NCI-H2196 (cell line): Measurements from ENCODE around the gene RALGPS1.

Experiments
- DNase-seq: peaks from one replicate; lab custom pipeline; 2025; ENCODE audit not compliant: unreplicated experiment; lab: John Stamatoyannopoulos, UW

The RALGPS1 gene

DNA sequence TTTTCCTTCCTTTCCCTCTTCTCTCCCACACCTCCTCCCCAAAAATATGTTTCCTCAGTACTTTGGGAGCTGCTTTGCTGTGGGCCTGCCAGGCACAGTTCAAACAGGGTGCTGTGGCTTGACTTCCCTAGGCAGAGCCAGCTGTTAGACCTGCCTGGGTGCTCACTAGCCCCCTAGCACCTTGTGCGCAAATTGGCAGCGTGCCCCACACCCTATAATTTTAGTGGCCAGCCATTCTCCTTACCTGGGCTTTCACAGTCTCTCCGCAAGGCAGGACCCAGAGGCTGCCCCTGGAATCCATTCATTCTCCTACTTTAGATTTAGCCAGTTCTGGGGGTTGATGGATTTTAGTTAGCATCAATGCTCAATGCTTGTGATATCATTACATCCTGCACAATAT, 135.6 kb downstream of the RALGPS1 start:
- no peak for DNase-seq

- no peak for DNase-seq
These were observed 136.0 kb downstream of the RALGPS1 start for GRCh38 chr9:127050591-127051001.

GRCh38 chr9:127051881-127052595, 137.5 kb downstream of the RALGPS1 start:
- no peak for DNase-seq

DNA sequence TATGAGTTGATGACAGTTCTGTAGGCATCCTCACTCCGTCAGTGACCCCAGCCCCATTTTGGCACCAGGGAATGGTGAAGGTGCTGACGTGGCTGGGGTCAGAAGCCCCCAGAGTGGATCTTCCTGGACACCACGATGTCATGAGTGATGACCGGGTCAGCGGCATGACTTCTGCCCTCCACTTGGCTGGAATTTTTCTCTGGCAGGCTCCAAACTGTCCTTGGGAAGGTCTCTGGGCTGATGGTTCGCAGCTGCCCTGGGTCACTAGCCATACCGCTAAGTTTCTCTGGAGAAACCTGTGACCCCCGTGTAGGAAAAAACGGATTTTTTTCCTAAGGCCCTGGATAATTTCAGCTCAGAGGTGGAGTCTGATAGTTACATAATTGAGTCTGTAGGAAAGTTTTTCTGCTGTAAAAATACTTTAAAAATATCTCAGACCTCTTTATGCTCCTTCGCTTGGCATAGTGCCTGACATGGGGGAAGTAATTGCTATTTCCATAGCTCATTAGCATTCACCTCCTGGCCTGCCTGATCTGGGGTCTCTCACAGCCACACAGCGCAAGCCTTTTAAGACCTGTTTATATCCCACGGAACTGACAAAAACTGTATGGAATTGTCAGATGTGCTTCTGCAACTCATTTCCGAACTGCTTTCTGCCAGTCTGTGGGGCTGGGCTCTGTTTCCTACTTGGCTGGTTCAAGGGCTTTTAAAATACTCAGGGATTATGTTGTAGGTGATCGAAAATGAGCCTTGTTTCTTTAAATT, 138.7 kb downstream of the RALGPS1 start:
- DNase-seq = no peak

- DNase-seq = no peak
These were observed 139.4 kb downstream of the RALGPS1 start for GRCh38 chr9:127053960-127054359.

- no peak for DNase-seq
These were observed 141.3 kb downstream of the RALGPS1 start for GRCh38 chr9:127055745-127056402.

DNA sequence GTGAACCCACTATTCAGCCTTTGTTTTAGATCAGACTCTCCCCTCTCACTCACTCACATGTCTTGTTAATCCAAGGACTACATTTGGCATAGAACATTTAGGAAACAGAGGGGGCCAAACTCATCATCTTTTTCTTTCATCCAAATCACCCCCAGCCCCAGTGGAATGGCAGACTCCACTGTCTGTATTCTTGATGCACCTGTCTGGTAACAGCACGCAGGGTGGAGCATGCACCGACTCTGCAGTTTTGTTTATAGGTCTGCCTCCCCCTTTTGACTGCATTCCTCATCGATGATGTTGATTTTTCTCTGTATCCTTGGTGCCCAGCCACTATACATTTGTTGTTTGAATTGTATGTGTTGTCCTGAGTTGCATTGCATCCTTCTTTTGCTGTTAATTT, 141.9 kb downstream of the RALGPS1 start:
- no peak for DNase-seq

DNA sequence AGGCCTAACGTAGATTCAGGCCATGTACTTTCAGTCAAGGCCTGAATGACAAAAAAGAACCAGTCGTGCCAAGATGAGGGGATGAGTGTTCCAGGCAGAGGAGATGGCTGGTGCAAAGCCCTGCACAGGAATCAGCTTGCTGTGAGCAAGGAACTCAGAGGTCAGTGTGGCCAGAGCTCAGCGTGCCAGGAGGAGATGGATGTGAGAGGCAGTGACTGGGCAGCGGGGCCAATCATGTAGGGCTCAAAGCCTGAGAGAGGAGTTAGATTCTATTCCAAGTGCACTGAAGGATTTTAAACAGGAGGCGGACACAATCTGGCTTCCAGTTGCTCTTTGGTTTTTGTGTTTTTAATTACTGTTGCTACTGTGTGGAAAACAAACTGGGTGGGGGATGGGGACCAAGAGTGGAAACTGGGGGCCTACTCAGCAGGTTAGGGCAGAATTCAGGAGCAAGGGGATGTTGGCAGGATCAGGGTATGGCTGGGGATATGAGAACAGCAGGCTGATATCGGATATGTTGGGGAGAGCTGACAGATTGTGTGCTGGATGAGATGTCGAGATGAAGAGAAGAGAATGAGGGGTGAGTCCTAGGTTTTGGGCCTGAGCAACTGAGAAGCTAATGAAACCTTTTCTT, 143.5 kb downstream of the RALGPS1 start:
- no peak for DNase-seq

DNA sequence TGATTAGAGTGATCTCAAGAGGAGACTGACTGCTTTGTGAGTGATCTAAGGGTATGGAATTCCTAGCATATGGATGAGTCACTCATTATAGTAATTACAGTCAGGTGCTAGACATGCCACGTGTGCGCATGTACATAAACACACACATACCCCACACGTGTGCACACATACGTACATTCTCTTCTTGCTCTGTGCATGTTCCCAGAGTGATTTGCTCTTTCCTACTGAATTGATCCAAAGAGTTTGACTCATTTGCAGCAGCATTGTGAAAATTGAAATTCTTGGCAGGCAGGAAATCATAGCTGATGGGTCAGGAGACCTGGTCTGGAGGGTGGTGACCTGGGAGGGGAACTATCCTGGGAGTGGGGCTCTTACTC, 144.1 kb downstream of the RALGPS1 start:
- DNase-seq = no peak

DNA sequence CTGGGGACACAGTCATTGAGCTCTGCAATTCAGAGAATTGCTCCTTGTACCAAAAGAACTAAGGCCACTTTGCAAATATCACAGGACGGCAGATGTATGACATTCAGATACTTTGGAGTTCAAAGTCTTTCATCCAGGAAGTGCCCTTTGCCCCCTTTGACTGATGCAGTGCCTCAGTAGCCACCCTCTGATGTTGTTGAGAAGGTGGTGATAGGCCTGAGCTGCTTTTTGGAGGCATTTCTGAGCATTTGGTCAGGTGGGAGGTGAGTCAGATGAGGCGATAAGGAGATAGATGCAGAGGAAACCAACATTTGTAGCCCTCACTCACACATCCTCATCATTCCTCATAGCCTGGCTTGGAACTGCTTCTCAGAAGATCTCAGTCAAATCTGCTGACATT, 144.4 kb downstream of the RALGPS1 start:
- no peak for DNase-seq

- no peak for DNase-seq
These were observed 145.3 kb downstream of the RALGPS1 start for GRCh38 chr9:127059765-127060361.

DNA sequence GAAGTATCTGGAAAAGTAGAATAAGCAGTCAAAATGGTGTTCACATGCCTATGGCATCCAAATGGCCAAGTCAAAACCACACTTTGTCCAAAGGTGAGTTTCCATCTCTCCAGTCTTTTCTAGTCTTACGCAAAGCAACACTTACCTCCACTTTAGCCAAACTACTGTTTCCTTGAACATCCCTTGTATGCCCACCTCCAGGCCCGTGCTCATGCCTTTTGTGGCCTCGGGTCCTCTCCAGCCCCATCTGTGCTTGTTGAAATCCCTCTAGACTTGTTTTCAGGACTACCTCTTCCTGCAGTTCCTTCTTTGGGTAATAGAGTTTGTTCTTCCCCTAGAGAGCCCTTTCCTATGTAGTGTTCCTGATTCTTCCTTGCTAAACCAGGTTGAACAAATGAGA, 146.8 kb downstream of the RALGPS1 start:
- no peak for DNase-seq

DNA sequence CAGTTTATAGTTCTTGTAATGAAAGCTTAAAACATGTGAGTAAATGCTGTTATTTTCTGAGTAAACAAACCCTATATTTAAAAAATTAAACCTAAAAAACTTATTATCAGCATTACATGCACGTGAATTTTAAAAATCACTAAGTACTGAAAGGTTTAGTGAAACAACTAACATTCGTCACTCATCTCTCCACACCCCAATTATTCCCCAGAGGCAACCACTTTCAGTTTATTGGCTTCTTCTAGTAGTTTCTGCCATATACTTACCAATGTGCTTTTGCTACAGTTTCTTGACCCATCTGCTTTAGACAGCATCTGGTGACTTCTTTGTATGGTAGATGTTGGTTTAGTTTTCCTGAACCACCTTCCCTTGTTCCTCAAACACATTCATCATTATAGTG, 149.8 kb downstream of the RALGPS1 start:
- no peak for DNase-seq

DNA sequence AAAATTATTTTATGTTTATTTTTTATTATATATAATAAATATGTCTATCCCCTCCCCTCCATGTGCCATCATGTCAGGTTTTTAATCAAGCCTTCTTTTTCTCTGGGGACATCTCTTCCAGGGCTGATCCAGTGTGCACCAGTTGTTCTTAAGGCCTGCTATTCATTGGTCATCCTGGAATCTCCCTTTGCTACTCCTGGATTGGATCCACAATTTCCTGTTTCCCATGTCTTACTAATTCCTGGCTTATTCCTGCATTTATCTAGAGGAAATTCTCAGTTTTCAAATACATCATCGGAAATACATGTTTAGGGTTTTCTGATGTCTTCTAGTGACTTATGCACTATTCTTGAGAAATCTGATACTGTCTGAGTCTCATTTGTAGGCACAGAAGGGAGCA, 151.0 kb downstream of the RALGPS1 start:
- no peak for DNase-seq

DNA sequence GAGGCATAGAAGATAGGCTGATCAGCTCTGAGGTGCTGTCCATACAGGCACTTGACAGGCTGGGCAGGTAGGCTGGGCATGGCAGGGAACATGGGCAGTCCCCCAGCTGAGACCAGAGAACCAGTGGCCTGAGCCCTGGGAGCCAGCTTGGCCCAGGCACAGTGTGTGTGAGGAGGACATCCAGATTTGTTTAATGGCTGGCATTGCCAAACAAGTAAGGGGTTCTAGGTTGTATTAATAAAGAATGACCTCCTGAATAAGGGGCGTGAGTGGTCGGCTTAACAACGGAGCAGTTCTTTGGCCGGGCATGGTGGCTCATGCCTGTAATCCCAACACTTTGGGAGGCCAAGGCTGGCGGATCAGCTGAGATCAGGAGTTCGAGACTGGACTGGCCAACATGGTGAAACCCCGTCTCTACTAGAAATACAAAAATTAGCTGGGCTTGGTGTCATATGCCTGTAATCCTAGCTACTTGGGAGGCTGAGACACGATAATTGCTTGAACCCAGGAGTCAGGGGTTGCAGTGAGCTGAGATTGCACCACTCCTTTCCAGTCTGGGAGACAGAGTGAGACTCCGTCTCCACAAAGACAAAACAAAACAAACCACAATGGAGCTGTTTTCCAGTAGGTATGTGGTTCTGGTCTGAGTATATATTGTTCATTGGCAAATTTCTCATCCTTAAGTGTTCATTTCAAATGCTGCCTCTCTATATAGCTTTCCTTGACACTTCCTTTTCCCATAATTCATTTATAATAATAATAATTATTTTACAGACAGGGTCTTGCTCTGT, 151.7 kb downstream of the RALGPS1 start:
- DNase-seq = no peak

DNA sequence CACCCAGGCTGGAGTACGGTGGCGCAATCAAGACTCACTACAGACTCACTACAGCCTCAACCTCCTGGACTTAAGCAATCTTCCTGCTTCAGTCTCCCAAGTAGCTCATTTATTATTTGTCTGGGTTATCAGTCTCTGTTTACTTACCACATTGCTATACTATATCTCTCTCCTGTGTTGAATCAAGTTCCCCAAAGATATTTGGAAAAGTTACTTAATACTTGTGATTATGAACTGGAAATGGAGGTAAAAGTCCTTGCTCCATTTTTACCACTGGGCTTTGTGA, 152.2 kb downstream of the RALGPS1 start:
- DNase-seq = no peak

DNA sequence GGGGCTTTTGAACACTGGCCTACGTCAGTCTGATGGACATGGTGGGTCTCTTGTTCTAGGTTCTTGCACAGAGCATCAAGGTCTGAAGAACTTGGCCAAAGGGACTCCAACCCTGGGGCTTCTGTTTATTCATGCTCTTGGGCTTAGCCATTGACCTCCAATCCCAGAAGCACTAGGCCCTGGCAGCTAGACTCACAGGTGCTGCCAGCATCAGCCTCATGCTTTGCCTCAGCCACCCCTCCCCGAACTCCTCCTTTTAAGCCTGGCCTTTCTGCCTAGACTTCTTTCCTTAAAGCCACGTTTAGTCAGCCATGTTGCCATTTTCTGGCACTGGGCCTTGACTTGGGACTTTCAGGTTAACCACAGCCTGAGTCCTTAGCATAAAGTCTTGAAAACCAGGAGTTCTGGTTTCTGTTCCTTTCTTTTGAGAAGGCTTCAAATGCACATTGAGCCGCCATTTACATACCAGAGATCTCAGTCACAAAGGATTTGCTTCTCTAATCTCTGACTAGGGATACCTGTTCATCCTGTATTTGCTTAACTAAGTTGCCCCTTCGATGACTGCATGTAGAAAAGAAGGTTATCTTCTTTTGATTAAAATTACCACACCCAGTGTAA, 153.1 kb downstream of the RALGPS1 start:
- DNase-seq = no peak

DNA sequence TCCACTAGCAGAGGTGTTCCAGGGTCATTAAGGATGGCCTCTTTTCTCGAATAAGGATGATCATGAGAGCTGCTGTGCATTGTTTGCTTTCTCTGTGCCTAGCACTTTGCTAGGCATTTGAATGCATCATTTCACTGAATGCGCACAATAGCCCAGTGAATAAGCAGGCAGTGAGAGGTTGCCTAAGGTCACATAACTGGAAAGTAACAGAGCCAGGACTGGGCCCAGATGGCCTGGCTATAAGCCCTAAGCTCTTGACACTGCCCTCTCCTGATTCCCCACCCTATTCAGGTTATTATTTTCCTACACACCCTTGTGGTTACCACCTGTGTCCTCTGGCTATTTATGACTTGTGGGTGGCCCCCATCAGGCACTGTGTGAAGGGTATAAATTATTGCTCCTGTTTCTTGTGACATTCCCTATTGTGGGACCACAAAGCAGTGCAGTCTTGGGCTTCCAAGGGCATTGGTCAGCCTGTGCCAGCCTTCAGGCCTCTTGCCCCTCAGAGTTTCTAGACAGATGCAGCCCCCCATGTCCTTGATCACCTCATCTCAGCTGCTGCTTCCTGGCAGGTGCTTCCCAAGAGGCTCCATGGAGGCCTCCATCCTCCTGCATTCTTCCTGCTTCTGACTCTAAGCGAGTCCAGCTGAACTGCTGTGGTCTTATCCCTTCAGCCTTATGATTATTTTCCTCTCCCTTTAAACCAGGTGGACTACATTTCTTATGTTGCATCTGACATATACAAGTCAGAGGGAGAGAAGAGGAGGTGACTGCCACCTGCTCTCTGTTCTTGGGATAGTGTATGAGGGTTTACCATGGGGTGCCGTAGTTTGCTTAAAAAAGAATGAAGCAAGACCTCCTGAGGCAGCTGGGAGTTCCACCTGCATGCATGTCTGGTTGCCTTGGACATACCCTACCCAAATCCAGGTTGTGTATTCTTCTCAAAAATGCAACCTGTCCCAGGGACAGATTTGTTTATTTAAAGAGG, 160.3 kb downstream of the RALGPS1 start:
- peak; percentile 48 for DNase-seq
